ENCODE results near the gene TRIM9. TPM values are rescaled to one million over a fixed set of nuclear protein-coding genes. Genes with fewer than 3 reads are reported as not detected.

TRIM9 gene
- total and polyA plus RNA-seq, 9 donors, result 0.36 to 8.7 (median 1.7) TPM

DNA sequence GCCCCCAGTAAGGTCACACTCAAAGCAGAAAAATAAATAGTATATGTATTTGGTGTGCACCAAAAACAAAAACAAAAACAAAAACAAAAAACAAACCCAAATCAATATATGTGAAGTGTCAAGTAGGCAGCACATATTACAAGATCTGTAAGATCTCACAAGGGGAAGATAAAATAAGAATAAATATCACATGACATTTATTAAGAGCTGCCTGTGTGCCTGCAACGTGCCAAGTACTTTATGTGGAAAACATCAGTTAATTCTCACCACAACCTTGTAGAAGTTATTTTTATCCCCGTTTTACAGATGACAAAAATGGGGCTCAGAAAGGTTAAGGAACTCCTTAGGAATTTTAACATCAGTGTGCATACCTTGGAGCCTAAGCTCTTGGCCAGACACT, 26.6 kb downstream of the TRIM9 start:
- Histone ChIP-seq H3K9me3 (no peaks in the 10 kb centered on the region), H3K36me3 (no peaks in the 10 kb centered on the region), H3K27ac (no peak overlapping the region), H3K4me1 (ENCODE audit: insufficient read depth) (peaks cover 2% of the 10 kb centered on the region), H3K4me3 (no peak overlapping the region), H3K27me3 (no peaks in the 10 kb centered on the region)
- WGBS, 3 donors, result 79 to 85% (median 81%) methylated on average over 2 of the region's 2 CpGs
- no peak for TF ChIP-seq POLR2A (IDR thresholded peaks at IDR 0.05)
- no peak for TF ChIP-seq CTCF (IDR thresholded peaks at IDR 0.05)
- TF ChIP-seq EP300 (IDR thresholded peaks at IDR 0.05), result no peak
- intact Hi-C loops (cut with DNase I), result no loop called here
- DNase-seq, result no peak

- Histone ChIP-seq H3K36me3 (no peaks in the 10 kb centered on the region), H3K9me3 (peaks cover 0 to 3% of the 10 kb centered on the region in 2 donors), H3K4me1 (ENCODE audit: insufficient read depth) (peaks cover 2% of the 10 kb centered on the region), H3K4me3 (no peak overlapping the region), H3K27me3 (no peaks in the 10 kb centered on the region), H3K27ac (no peak overlapping the region)
- DNase-seq, result no peak
- TF ChIP-seq CTCF (IDR thresholded peaks at IDR 0.05), result no peak
- no peak for TF ChIP-seq EP300 (IDR thresholded peaks at IDR 0.05)
- no peak for TF ChIP-seq POLR2A (IDR thresholded peaks at IDR 0.05)
- WGBS, 3 donors, result 65 to 69% (median 66%) methylated on average over 4 of the region's 4 CpGs
- intact Hi-C loops (cut with DNase I), result no loop called here
These were observed 27.6 kb downstream of the TRIM9 start for GRCh38 chr14:51067295-51067694.

DNA sequence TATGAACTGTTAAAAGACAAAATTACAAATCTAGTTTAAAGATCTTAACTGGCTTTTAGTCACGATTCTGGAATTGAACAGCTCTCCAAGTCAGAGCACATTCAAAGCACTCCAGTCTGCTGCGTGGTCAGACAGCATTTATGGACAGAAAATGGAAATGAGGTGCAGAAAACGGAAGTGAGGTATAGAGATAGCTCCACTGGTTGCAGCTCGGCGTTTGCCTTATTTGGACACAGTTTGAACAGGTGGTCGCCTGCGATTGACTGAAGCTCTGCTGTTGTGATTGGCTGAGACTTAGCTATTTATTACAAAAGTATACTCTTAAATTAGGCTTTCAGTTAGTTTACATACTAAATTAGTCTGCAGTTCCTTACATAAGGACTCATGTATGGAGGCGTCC, 28.3 kb downstream of the TRIM9 start:
- H3K27ac ChIP-seq, result no peak overlapping the region
- no peaks in the 10 kb centered on the region for H3K36me3 ChIP-seq
- no peak overlapping the region for H3K4me3 ChIP-seq
- peaks cover 0 to 3% of the 10 kb centered on the region in 2 donors for H3K9me3 ChIP-seq
- intact Hi-C loops (cut with DNase I), result no loop called here
- no peaks in the 10 kb centered on the region for H3K27me3 ChIP-seq
- TF ChIP-seq POLR2A (IDR thresholded peaks at IDR 0.05) (no peak), CTCF (IDR thresholded peaks at IDR 0.05) (no peak), EP300 (IDR thresholded peaks at IDR 0.05) (no peak)
- H3K4me1 ChIP-seq (ENCODE audit: insufficient read depth), result no peaks in the 10 kb centered on the region
- no peak for DNase-seq
- 91 to 93% (median 92%) methylated on average over 8 of the region's 8 CpGs for WGBS, 3 donors

DNA sequence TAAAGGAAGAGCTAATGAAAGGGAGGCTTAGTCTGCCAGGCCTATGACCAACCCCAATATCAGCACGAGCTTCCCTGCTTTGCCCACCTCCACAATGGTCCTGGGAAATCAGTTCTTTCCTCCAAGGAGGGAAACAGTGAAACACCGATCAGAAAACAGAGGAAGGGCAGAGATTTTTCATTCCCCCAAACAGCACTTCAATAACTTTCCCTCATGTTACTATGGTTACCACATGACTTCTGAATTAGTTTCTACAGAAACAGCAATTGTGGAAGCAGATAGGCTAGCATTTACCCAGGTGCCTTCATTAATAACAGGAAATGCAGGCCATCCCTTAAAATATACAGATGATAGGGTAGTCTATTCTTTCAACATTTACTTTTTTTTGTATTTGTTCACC, 35.9 kb downstream of the TRIM9 start:
- no peak for TF ChIP-seq POLR2A (IDR thresholded peaks at IDR 0.05)
- peaks cover 0 to 3% of the 10 kb centered on the region in 2 donors for H3K9me3 ChIP-seq
- H3K27me3 ChIP-seq, result no peaks in the 10 kb centered on the region
- intact Hi-C loops (cut with DNase I), result no loop called here
- 72 to 79% (median 79%) methylated on average over 2 of the region's 2 CpGs for WGBS, 3 donors
- no peaks in the 10 kb centered on the region for H3K36me3 ChIP-seq
- DNase-seq, result no peak
- H3K27ac ChIP-seq, result no peak overlapping the region
- no peak overlapping the region for H3K4me3 ChIP-seq
- no peaks in the 10 kb centered on the region for H3K4me1 ChIP-seq (ENCODE audit: insufficient read depth)

DNA sequence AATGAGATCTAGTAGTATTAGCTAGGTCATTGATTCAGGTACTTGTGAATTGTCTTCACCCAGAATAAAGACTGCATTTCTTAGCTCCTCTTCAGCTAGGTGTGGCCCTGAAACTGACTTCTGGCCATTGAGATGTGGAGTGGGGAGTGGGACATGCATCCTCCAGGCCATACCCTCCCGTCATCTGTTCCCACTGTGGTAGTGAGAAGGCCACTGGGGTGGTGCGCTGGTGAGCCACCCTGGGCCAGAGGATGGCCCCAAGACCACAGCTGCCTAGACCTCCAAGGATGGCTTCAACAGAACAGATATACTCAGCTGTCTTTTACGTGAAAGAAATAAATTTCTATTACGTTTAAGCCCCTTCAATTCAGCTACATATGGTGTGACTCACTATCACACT, 36.5 kb downstream of the TRIM9 start:
- Histone ChIP-seq H3K36me3 (no peaks in the 10 kb centered on the region), H3K4me1 (ENCODE audit: insufficient read depth) (no peaks in the 10 kb centered on the region), H3K4me3 (no peak overlapping the region), H3K27me3 (no peaks in the 10 kb centered on the region), H3K27ac (no peak overlapping the region), H3K9me3 (peaks cover 0 to 3% of the 10 kb centered on the region in 2 donors)
- TF ChIP-seq EP300 (IDR thresholded peaks at IDR 0.05) (no peak), CTCF (IDR thresholded peaks at IDR 0.05) (no peak), POLR2A (IDR thresholded peaks at IDR 0.05) (no peak)
- intact Hi-C loops (cut with DNase I), result no loop called here
- DNase-seq, result no peak
- WGBS, 3 donors, result 89 to 92% (median 92%) methylated on average over 4 of the region's 4 CpGs

Measured in ovary (tissue), 9 donors.